COLO829 (cell line): ENCODE measurements around the gene IAPP.
"Not testable (repeated sequence)": the region's sequence is repeated elsewhere in the genome, so short reads cannot be mapped to it uniquely, and the experiment has no call there.

Source experiments
- DNase-seq: peaks from one replicate; pipeline ENCODE4 v3.0.0; 2012; ENCODE audit warnings: low spot score

Gene IAPP

DNA sequence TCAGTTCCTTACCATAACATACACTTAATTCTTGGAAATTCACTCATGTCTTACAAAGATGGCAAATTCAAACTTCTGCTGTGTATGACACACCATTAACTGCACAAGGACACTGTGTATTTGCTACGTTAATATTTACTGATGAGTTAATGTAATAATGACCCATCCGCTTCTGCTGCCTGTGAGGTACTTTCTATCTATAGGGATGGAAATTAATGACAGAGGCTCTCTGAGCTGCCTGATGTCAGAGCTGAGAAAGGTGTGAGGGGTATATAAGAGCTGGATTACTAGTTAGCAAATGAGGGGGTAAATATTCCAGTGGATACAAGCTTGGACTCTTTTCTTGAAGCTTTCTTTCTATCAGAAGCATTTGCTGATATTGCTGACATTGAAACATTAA, at the start of gene IAPP:
Gene IAPP (plus strand): TSS at position 301 of the 400 bp plus-strand sequence. CDS start 450 bp downstream, outside the sequence.
- no peak for DNase-seq

GRCh38 chr12:21323736-21324135, 49.0 kb upstream of the IAPP start:
- no peak for DNase-seq

- peak; percentile 37 for DNase-seq
Observed at GRCh38 chr12:21324551-21324950, 48.2 kb upstream of the IAPP start.

GRCh38 chr12:21328578-21328977, 44.1 kb upstream of the IAPP start:
- no peak for DNase-seq

DNA sequence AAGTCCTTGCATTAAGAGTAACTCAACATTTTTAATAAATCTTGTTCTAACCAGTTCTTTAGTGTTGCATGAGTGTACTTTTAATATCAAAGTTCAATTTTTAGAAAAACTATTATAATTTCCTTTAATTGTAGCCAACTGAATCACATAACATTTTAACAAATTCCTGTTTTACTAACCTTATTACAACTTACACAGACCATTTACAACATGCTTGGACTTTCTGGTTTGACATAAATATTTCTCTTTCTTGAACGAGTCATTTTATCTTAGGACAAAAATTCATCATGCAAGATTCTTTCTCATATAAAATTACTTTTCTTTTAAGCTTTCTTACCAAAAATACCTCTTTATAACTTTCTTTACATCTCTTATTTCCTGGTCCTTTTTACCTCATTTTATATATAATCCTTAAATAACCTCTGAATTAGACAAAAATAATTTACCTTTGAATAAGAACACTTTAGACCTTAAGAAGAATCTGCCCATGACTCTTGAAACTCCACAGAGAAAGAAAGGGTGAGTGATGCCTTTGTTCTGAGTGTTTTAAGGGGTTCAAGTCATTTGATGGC, 41.9 kb upstream of the IAPP start:
- DNase-seq, result no peak

- no peak for DNase-seq
Observed at GRCh38 chr12:21334771-21335325, 37.9 kb upstream of the IAPP start, which contains the start of gene SLCO1A2. SLCO1A2 (minus strand) TSS chr12:21334917; CDS start chr12:21334647, 270 bp downstream.

DNA sequence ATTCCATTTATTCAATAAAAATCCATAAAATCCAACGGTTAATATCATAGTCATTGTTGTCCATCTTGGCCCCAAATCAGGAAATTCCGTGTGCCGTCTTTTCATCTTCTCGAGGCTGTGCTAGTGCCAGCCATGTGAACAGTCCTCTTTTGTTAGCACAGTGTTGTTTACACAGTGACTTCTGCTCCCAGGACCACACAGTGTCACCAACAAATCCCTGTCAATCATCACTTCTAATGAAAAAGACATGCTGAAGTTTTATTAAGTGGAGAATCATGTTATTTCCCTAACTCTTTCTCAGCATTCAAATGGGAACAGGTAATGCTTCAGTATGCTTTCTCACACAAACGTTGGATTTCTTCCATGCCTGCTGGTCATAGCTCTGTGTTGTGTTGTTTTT, 36.0 kb upstream of the IAPP start:
- no peak for DNase-seq

DNA sequence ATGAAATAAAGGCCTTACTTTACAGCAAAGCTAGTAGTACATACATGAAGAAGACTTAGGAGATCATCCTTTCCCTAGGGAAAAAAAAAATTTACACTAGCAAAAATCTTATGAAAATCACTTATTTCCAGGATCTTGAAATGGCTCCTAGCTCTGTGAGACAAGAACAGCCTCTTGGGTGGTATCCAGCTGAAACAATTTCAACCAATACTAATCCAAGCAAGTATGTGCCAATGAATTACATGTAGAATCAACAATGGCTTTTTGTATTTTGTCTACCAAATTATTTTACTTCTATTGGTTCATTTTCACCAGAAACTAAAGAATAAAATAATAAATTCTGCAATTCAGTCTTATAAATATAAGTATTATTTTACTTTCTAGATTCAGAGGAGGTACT, 35.2 kb upstream of the IAPP start:
- no peak for DNase-seq

DNA sequence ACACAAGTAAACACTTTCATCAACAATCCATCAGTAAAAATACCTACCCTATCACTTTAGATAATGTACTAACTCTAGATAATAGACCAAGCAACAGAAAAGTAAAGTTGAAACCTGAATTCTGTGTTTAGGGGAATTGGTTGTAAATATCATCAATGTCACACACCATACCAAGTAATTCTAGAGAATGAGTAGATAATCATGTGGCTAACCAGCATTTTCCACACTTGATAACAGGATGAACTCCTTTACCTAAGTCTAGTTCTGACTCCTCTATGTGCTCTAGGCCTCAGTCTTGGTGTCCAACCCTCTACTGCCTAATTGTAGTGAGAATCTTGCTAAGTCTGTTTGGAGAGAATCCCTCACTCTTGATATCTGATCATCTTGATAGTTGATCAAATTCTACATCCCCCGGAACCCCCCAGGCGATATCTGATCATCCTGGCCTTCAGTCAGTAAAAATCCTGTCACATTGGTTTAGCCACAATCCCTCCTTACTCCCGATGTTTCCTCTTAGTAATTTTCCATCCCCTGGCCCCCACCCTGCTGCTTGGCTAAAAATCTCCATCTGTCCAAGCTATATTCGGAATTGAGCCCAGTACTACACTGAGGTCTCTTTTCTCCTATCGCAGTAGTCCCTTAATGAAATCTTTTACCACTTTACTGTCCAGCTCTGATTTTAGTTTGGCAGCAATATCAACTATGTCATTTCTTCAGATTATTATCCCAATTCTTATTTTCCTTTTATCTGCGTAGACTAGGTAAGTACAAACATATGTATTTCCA, 34.5 kb upstream of the IAPP start:
- DNase-seq, result no peak

GRCh38 chr12:21339921-21340320, 32.8 kb upstream of the IAPP start:
- DNase-seq, result no peak

- DNase-seq, result no peak
Observed at GRCh38 chr12:21340403-21340802, 32.3 kb upstream of the IAPP start.

GRCh38 chr12:21341769-21342168, 30.9 kb upstream of the IAPP start:
- no peak for DNase-seq

DNA sequence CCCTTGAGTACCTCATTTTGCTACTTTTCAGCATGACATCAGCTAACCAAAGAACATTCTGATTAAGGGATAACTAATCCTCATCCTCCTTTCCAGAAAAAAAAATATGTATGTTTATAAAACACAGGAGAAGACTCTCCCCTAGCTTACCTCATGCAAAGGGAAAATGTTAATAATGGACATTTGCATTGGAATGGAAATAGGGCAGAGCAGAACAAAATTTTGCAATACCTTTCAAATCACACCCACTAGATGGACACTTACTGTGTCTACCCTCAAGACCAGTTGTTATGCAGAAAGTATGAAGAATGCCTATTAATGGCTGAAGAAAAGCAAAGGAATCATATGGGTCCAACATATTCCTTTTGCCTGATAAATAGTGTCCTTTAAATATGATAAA, 29.1 kb upstream of the IAPP start:
- no peak for DNase-seq

- DNase-seq, result peak; percentile 66
Observed at GRCh38 chr12:21346542-21347205, 26.0 kb upstream of the IAPP start.

GRCh38 chr12:21350975-21351374, 21.7 kb upstream of the IAPP start:
- DNase-seq, result no peak

- no peak for DNase-seq
Observed at GRCh38 chr12:21353487-21353886, 19.2 kb upstream of the IAPP start.

- DNase-seq, result no peak
Observed at GRCh38 chr12:21353948-21354347, 18.8 kb upstream of the IAPP start.

DNA sequence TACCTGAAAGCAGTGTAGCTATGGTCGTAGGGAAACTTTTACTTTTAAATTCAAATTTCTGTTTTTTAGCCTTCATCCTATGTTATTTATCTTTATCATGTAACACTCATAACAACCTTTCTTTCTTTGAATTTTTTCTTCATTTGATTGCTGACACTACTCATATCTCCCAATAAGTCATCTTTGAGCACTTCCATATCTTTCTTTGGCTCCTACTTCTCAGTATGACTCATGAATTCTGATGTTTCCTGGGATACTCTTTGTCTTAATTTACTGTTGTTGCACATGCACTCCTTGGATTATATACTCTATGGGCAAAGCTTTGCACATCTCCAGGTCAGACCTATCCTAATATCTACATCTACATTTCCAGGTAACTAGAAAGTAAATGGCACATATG, 18.1 kb upstream of the IAPP start:
- DNase-seq, result no peak

- DNase-seq, result not testable (repeated sequence)
Observed at GRCh38 chr12:21360632-21361031, 12.1 kb upstream of the IAPP start.

- no peak for DNase-seq
Observed at GRCh38 chr12:21369141-21369980, 3.3 kb upstream of the IAPP start.

DNA sequence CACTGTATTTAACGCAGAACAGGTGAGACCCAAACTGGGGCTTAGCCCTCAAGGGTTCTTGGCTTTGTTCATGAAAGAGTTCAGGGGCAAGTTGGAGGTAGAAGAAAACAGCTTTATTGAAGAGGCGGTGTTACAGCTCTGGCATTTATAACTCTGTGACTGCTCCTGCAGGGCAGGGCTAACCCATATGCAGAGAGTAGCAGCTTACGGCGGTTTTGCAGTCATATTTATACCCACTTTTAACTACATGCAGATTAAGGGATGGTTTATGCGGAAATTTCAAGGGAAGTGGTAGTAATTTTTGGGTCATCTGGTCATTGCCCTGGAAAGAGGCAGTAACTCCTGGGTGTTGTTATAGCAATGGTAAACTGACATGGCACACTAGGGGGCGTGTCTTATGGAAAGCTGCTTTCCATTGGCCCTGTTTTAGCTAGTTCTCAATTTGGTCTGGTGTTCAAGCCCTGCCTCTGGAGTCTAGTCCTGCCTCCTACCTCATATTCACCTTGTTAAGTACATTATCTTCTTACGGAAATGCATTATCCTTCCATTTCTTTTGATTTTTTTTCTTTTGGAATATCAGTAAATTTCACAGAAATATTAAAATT, 1.8 kb upstream of the IAPP start:
- no peak for DNase-seq

DNA sequence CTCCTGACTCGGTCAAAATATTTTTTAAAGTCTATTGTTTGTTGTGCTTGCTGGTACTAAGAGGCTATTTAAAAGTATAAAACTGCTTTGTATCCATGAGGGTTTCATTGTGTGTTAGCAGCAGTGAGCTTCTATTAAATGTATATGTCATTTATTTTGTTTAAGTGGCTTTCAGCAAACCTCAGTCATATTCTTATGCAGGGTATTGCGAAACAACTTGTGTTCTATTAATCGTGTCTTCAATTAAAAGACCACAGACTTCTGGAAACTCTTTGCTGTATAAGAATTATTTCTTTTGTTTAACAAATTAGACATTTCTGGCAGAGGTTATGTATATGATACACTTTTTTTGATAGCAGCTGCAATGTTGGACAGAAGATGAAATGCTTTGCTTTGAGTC, 6.5 kb downstream of the IAPP start:
- no peak for DNase-seq
